A673 (cell line): ENCODE data around the gene CCDC92. TPM values are rescaled to one million over a fixed set of nuclear protein-coding genes. Genes with fewer than 3 reads are reported as not detected.

Experiments
- BruUV-seq: library from RNA; stranded (reverse); fragments of 400-500 nt; replicated peaks from 2 replicates; lab custom pipeline; 2021; lab: Mats Ljungman, UMichigan
- CTCF ChIA-PET: fragments of 300-600 bp; sonication (Branson Sonifier 250); formaldehyde crosslinking; loops from one replicate; lab custom pipeline; 2022; ENCODE audit warnings: antibody characterized with exemption; lab: Charles Lee
- POLR2A ChIA-PET: fragments of 300-600 bp; sonication (Branson Sonifier 250); formaldehyde crosslinking; loops from one replicate; lab custom pipeline; 2022; ENCODE audit warnings: antibody characterized with exemption; ENCODE audit not compliant: low non-redundant PET; lab: Charles Lee
- DNase-seq: peaks from one replicate; pipeline ENCODE4 v3.0.0-alpha.2; 2015; ENCODE audit warnings: low spot score
- H3K27ac ChIP-seq: fragments of 200-600 bp; sonication (generic); 2 replicates; pipeline ENCODE4 v1.5.1; 2016; ENCODE audit warnings: mixed run types, low read depth, mild to moderate bottlenecking, mixed read lengths, antibody characterized with exemption, low read length; ENCODE audit not compliant: poor library complexity, severe bottlenecking
- H3K27me3 ChIP-seq: fragments of 200-600 bp; sonication (generic); replicated peaks from 2 replicates; pipeline ENCODE4 v1.6.1; 2017; ENCODE audit warnings: mixed run types, low read depth, mild to moderate bottlenecking, mixed read lengths, antibody characterized with exemption, low read length; ENCODE audit not compliant: insufficient read depth, poor library complexity
- H3K36me3 ChIP-seq: fragments of 200-600 bp; sonication (generic); 2 replicates; pipeline ENCODE4 v1.6.1; 2016; ENCODE audit warnings: mixed run types, mild to moderate bottlenecking, mixed read lengths, antibody characterized with exemption, low read length; ENCODE audit not compliant: insufficient read depth, poor library complexity, severe bottlenecking
- H3K4me1 ChIP-seq: fragments of 200-600 bp; sonication (generic); 2 replicates; pipeline ENCODE4 v1.6.1; 2017; ENCODE audit warnings: mixed run types, mild to moderate bottlenecking, mixed read lengths, antibody characterized with exemption, low read length; ENCODE audit not compliant: insufficient read depth, poor library complexity, severe bottlenecking
- H3K4me3 ChIP-seq: fragments of 200-600 bp; sonication (generic); 2 replicates; pipeline ENCODE4 v1.5.1; 2016; ENCODE audit warnings: low read depth, mixed run types, mild to moderate bottlenecking, mixed read lengths, low read length; ENCODE audit not compliant: poor library complexity, severe bottlenecking
- H3K9me3 ChIP-seq: fragments of 200-600 bp; sonication (generic); 2 replicates; pipeline ENCODE4 v1.6.1; 2016; ENCODE audit warnings: mixed run types, low read depth, mild to moderate bottlenecking, mixed read lengths, antibody characterized with exemption, low read length; ENCODE audit not compliant: poor library complexity, severe bottlenecking
- EZH2 ChIP-seq: fragments of 200-600 bp; sonication (generic); IDR thresholded peaks from 2 replicates; pipeline ENCODE4 v1.6.1; 2017; ENCODE audit warnings: borderline replicate concordance, low read depth, mild to moderate bottlenecking, mixed read lengths, antibody characterized with exemption, low read length; ENCODE audit not compliant: poor library complexity, severe bottlenecking
- intact Hi-C: fragments of 100-400 bp; cut with micrococcal nuclease; formaldehyde crosslinking; loops from one replicate; pipeline ENCODE4 v1.10.0; 2022; ENCODE audit not compliant: unreplicated experiment
- total RNA-seq: library from RNA; stranded (reverse); gene quantifications from 2 replicates; pipeline ENCODE4 v1.2.3, GENCODE V29; 2021
- TF ChIP-seq, protein P1 (sequence below): fragments of 300-800, 200-600 bp; sonication (generic); conservative IDR thresholded peaks from 2 replicates; pipeline ENCODE4 v1.5.1; 2017; ENCODE audit warnings: low read depth, mild to moderate bottlenecking, antibody characterized with exemption, low read length, moderate library complexity, mixed read lengths

The CCDC92 gene
- total RNA-seq, 1 experiment from 2014 or later: 28.7 TPM

DNA sequence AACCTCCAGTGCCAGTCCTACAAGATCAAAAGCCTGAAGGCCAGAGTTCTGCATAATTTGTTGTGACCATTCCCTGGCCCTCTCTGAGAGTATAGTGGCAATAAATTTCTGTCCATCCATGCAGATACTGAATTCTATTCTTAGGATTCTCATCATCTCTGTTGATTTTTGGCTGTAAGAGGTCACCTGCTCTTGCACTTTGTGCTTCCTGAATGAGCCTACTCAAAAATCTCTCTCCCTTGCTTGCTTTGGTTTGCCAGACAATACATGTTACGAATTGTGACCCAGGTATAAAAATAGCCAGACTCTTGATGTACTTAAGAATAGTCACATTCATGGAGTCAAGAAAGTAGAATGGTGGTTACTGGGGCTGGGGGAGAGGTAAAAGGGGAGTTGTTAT, 17.1 kb upstream of the CCDC92 start:
- Histone ChIP-seq H3K36me3 (peaks cover 34% of the 10 kb centered on the region), H3K27ac (no peak overlapping the region), H3K9me3 (no peaks in the 10 kb centered on the region), H3K27me3 (no peaks in the 10 kb centered on the region), H3K4me3 (no peak overlapping the region), H3K4me1 (peaks cover 19% of the 10 kb centered on the region)
- POLR2A ChIA-PET: no interaction called here
- BruUV-seq: no TSS peak
- TF ChIP-seq, protein P1, sequence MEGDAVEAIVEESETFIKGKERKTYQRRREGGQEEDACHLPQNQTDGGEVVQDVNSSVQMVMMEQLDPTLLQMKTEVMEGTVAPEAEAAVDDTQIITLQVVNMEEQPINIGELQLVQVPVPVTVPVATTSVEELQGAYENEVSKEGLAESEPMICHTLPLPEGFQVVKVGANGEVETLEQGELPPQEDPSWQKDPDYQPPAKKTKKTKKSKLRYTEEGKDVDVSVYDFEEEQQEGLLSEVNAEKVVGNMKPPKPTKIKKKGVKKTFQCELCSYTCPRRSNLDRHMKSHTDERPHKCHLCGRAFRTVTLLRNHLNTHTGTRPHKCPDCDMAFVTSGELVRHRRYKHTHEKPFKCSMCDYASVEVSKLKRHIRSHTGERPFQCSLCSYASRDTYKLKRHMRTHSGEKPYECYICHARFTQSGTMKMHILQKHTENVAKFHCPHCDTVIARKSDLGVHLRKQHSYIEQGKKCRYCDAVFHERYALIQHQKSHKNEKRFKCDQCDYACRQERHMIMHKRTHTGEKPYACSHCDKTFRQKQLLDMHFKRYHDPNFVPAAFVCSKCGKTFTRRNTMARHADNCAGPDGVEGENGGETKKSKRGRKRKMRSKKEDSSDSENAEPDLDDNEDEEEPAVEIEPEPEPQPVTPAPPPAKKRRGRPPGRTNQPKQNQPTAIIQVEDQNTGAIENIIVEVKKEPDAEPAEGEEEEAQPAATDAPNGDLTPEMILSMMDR: no peak
- no peak for TF ChIP-seq EZH2
- CTCF ChIA-PET: no interaction called here
- intact Hi-C loops: no loop called here
- no peak for DNase-seq

DNA sequence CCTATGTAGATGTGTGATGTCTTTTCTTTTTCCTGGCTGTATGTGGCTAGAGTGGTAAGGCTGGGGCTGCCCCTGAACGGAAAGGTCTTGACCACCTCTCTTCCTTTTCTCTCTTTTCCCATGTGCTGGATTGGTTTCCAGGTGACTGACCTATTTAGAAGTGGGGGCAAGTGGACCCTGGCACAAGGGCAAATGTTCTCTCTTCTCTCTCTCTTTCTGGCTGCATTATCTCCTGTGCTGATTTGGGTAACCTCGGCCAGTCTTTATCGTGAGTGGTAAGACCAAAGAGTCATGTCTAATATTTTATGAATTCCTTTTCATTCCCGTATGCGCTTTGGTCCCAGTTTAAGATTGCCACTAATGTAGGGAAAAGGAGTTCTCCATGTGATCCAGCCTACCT, 16.5 kb upstream of the CCDC92 start:
- BruUV-seq: no TSS peak
- Histone ChIP-seq H3K9me3 (no peaks in the 10 kb centered on the region), H3K27ac (no peak overlapping the region), H3K36me3 (peaks cover 34% of the 10 kb centered on the region), H3K4me3 (no peak overlapping the region), H3K27me3 (no peaks in the 10 kb centered on the region), H3K4me1 (peaks cover 17% of the 10 kb centered on the region)
- CTCF ChIA-PET: no interaction called here
- intact Hi-C loops: no loop called here
- TF ChIP-seq EZH2: no peak
- TF ChIP-seq, protein P1: no peak
- DNase-seq: no peak
- POLR2A ChIA-PET: no interaction called here

DNA sequence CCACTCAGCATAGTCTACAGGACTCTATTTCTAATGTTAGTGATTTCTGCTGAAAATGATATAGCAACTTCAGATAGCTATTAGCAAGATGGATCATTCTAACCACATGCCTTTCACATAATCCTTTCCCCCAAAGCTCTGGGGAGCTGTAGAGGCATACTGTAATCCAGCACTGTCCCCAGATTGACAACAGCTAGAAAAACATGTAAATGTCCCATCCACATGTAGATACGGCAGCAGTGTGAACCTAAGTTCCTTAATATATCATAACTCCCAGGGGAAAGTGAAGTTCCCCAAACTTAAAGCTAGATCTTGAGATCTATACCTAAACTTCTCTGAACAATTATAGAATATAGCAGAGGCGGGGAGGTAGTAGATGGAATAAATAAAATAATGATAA, 14.4 kb upstream of the CCDC92 start:
- no peak for TF ChIP-seq EZH2
- TF ChIP-seq, protein P1: no peak
- POLR2A ChIA-PET: interaction anchor here (0.5 kb wide), 1 partner anchor 68 kb away, joined by 3 read pairs; no protein-coding TSS in a partner anchor
- CTCF ChIA-PET: no interaction called here
- Histone ChIP-seq H3K4me3 (no peak overlapping the region), H3K27me3 (no peaks in the 10 kb centered on the region), H3K36me3 (peaks cover 34% of the 10 kb centered on the region), H3K9me3 (no peaks in the 10 kb centered on the region), H3K27ac (no peak overlapping the region), H3K4me1 (peaks cover 17% of the 10 kb centered on the region)
- BruUV-seq: no TSS peak
- intact Hi-C loops: no loop called here
- no peak for DNase-seq
